T-helper 17 cell (primary cell): ENCODE measurements around the gene POU6F2. TPM values are rescaled to one million over a fixed set of nuclear protein-coding genes. Genes with fewer than 3 reads are reported as not detected.

ENCODE experiments used
- ATAC-seq: fragments of 150-1000 bp; cut with Tn5 transposase; 2 replicates; pipeline ENCODE4 v1.10.0; 2021; ENCODE audit warnings: mild to moderate bottlenecking, moderate library complexity
- DNase-seq, 3 donors: peaks; one replicate each; pipeline versions ENCODE4 v3.0.0 to v3.0.0-alpha.2; 2020 to 2021
- H3K9me3 ChIP-seq: one replicate; pipeline ENCODE4 v1.7.0; 2013; ENCODE audit warnings: low read length, mild to moderate bottlenecking; ENCODE audit not compliant: control insufficient read depth, poor library complexity, severe bottlenecking
- H3K27ac Mint-ChIP-seq: one replicate; pipeline ENCODE4 v1.8.0; 2022; ENCODE audit warnings: mild to moderate bottlenecking, moderate library complexity, mixed read lengths
- H3K27me3 Mint-ChIP-seq: one replicate; pipeline ENCODE4 v1.8.0; 2022; ENCODE audit warnings: mixed read lengths
- H3K36me3 Mint-ChIP-seq: one replicate; pipeline ENCODE4 v1.8.0; 2022; ENCODE audit warnings: low read depth, mixed read lengths
- H3K4me1 Mint-ChIP-seq: one replicate; pipeline ENCODE4 v1.8.0; 2022; ENCODE audit warnings: mild to moderate bottlenecking, mixed read lengths
- H3K4me3 Mint-ChIP-seq: one replicate; pipeline ENCODE4 v1.8.0; 2022; ENCODE audit warnings: mild to moderate bottlenecking, moderate library complexity, mixed read lengths
- total RNA-seq, 4 donors: library from RNA in 2 of 4; stranded (reverse) in 2 of 4; gene quantifications; one replicate each; pipeline ENCODE4 v1.2.3 and lab custom pipeline; 2022 to 2026

The POU6F2 gene
- total RNA-seq, 2 donors from 2014 or later: 0.29 TPM; not detected in 1

- Mint-ChIP-seq H3K4me1 (no peaks in the 10 kb centered on the region), H3K27ac (no peak overlapping the region)
Observed at GRCh38 chr7:39197831-39198230, 220.1 kb downstream of the POU6F2 start.

GRCh38 chr7:39198556-39198955 is 220.8 kb downstream of the POU6F2 start:
- no peaks in the 10 kb centered on the region for H3K9me3 ChIP-seq
- H3K4me3 Mint-ChIP-seq: no peak overlapping the region
- no peaks in the 10 kb centered on the region for H3K27me3 Mint-ChIP-seq
- ATAC-seq: no peak
- DNase-seq: no peak
- no peaks in the 10 kb centered on the region for H3K4me1 Mint-ChIP-seq
- no peaks in the 10 kb centered on the region for H3K36me3 Mint-ChIP-seq
- no peak overlapping the region for H3K27ac Mint-ChIP-seq

More at GRCh38 chr7:39197831-39198230, 220.1 kb downstream of the POU6F2 start:
- DNase-seq (no peak), ATAC-seq (no peak)
- Mint-ChIP-seq H3K36me3 (no peaks in the 10 kb centered on the region), H3K4me3 (no peak overlapping the region), H3K27me3 (no peaks in the 10 kb centered on the region)
- no peaks in the 10 kb centered on the region for H3K9me3 ChIP-seq

GRCh38 chr7:39199006-39199405 is 221.3 kb downstream of the POU6F2 start:
- H3K36me3 Mint-ChIP-seq: no peaks in the 10 kb centered on the region
- no peak overlapping the region for H3K27ac Mint-ChIP-seq
- ATAC-seq (no peak), DNase-seq (no peak)
- H3K4me1 Mint-ChIP-seq: no peaks in the 10 kb centered on the region
- no peaks in the 10 kb centered on the region for H3K9me3 ChIP-seq
- no peak overlapping the region for H3K4me3 Mint-ChIP-seq
- no peaks in the 10 kb centered on the region for H3K27me3 Mint-ChIP-seq

- no peaks in the 10 kb centered on the region for H3K9me3 ChIP-seq
- H3K27ac Mint-ChIP-seq: no peak overlapping the region
- ATAC-seq (no peak), DNase-seq (no peak)
- no peaks in the 10 kb centered on the region for H3K36me3 Mint-ChIP-seq
- H3K4me1 Mint-ChIP-seq: no peaks in the 10 kb centered on the region
- H3K27me3 Mint-ChIP-seq: no peaks in the 10 kb centered on the region
- H3K4me3 Mint-ChIP-seq: no peak overlapping the region
Observed at GRCh38 chr7:39199951-39200350, 222.2 kb downstream of the POU6F2 start.

GRCh38 chr7:39202041-39202440 is 224.3 kb downstream of the POU6F2 start:
- Mint-ChIP-seq H3K36me3 (no peaks in the 10 kb centered on the region), H3K27me3 (no peaks in the 10 kb centered on the region), H3K4me3 (no peak overlapping the region), H3K4me1 (no peaks in the 10 kb centered on the region), H3K27ac (no peak overlapping the region)
- no peak for ATAC-seq
- DNase-seq: no peak
- no peaks in the 10 kb centered on the region for H3K9me3 ChIP-seq

- H3K4me1 Mint-ChIP-seq: no peaks in the 10 kb centered on the region
- H3K27ac Mint-ChIP-seq: no peak overlapping the region
- no peak overlapping the region for H3K4me3 Mint-ChIP-seq
- no peak for DNase-seq
- no peaks in the 10 kb centered on the region for H3K9me3 ChIP-seq
- H3K36me3 Mint-ChIP-seq: no peaks in the 10 kb centered on the region
- ATAC-seq: no peak
- peaks cover 6% of the 10 kb centered on the region for H3K27me3 Mint-ChIP-seq
Observed at GRCh38 chr7:39210362-39210761, 232.7 kb downstream of the POU6F2 start.

GRCh38 chr7:39211581-39211980 is 233.9 kb downstream of the POU6F2 start:
- Mint-ChIP-seq H3K4me3 (no peak overlapping the region), H3K27me3 (peaks cover 6% of the 10 kb centered on the region), H3K4me1 (no peaks in the 10 kb centered on the region), H3K27ac (no peak overlapping the region), H3K36me3 (no peaks in the 10 kb centered on the region)
- ATAC-seq (no peak), DNase-seq (no peak)
- no peaks in the 10 kb centered on the region for H3K9me3 ChIP-seq

GRCh38 chr7:39212876-39213275 is 235.2 kb downstream of the POU6F2 start:
- Mint-ChIP-seq H3K27ac (no peak overlapping the region), H3K4me1 (no peaks in the 10 kb centered on the region), H3K4me3 (no peak overlapping the region), H3K36me3 (no peaks in the 10 kb centered on the region), H3K27me3 (peaks cover 6% of the 10 kb centered on the region)
- no peak for DNase-seq
- no peaks in the 10 kb centered on the region for H3K9me3 ChIP-seq
- ATAC-seq: no peak

- no peaks in the 10 kb centered on the region for H3K4me1 Mint-ChIP-seq
- peaks cover 2% of the 10 kb centered on the region for H3K36me3 Mint-ChIP-seq
- H3K27me3 Mint-ChIP-seq: peaks cover 6% of the 10 kb centered on the region
- no peak overlapping the region for H3K4me3 Mint-ChIP-seq
- DNase-seq (no peak), ATAC-seq (no peak)
- no peaks in the 10 kb centered on the region for H3K9me3 ChIP-seq
- H3K27ac Mint-ChIP-seq: no peak overlapping the region
Observed at GRCh38 chr7:39217783-39218182, 240.1 kb downstream of the POU6F2 start.

GRCh38 chr7:39219869-39220268 is 242.2 kb downstream of the POU6F2 start:
- H3K36me3 Mint-ChIP-seq: peaks cover 2% of the 10 kb centered on the region
- H3K4me3 Mint-ChIP-seq: no peak overlapping the region
- no peaks in the 10 kb centered on the region for H3K9me3 ChIP-seq
- DNase-seq (no peak), ATAC-seq (no peak)
- H3K27me3 Mint-ChIP-seq: no peaks in the 10 kb centered on the region
- H3K4me1 Mint-ChIP-seq: no peaks in the 10 kb centered on the region
- no peak overlapping the region for H3K27ac Mint-ChIP-seq

GRCh38 chr7:39221901-39222300 is 244.2 kb downstream of the POU6F2 start:
- peaks cover 2% of the 10 kb centered on the region for H3K36me3 Mint-ChIP-seq
- H3K4me1 Mint-ChIP-seq: no peaks in the 10 kb centered on the region
- ATAC-seq (no peak), DNase-seq (no peak)
- H3K27ac Mint-ChIP-seq: no peak overlapping the region
- no peaks in the 10 kb centered on the region for H3K27me3 Mint-ChIP-seq
- no peak overlapping the region for H3K4me3 Mint-ChIP-seq
- no peaks in the 10 kb centered on the region for H3K9me3 ChIP-seq

- no peaks in the 10 kb centered on the region for H3K9me3 ChIP-seq
- DNase-seq (no peak), ATAC-seq (no peak)
- Mint-ChIP-seq H3K4me3 (no peak overlapping the region), H3K27ac (no peak overlapping the region), H3K27me3 (no peaks in the 10 kb centered on the region), H3K36me3 (no peaks in the 10 kb centered on the region), H3K4me1 (no peaks in the 10 kb centered on the region)
Observed at GRCh38 chr7:39228946-39229345, 251.2 kb downstream of the POU6F2 start.

- ATAC-seq (no peak), DNase-seq (no peak)
- Mint-ChIP-seq H3K27me3 (no peaks in the 10 kb centered on the region), H3K4me1 (no peaks in the 10 kb centered on the region), H3K36me3 (no peaks in the 10 kb centered on the region), H3K4me3 (no peak overlapping the region), H3K27ac (no peak overlapping the region)
- H3K9me3 ChIP-seq: no peaks in the 10 kb centered on the region
Observed at GRCh38 chr7:39233851-39234529, 256.3 kb downstream of the POU6F2 start.

- H3K36me3 Mint-ChIP-seq: no peaks in the 10 kb centered on the region
- no peak overlapping the region for H3K27ac Mint-ChIP-seq
- no peaks in the 10 kb centered on the region for H3K4me1 Mint-ChIP-seq
- no peaks in the 10 kb centered on the region for H3K27me3 Mint-ChIP-seq
- DNase-seq (no peak), ATAC-seq (no peak)
- peaks cover 2% of the 10 kb centered on the region for H3K9me3 ChIP-seq
- no peak overlapping the region for H3K4me3 Mint-ChIP-seq
Observed at GRCh38 chr7:39238234-39238869, 260.6 kb downstream of the POU6F2 start.
